H9 (cell line): ENCODE data around the gene FTO. TPM values are rescaled to one million over a fixed set of nuclear protein-coding genes. Genes with fewer than 3 reads are reported as not detected.

Experiments used
- DNase-seq: peaks from one replicate; pipeline ENCODE4 v3.0.0-alpha.2; 2017
- H2AFZ ChIP-seq: one replicate; pipeline ENCODE4 v1.6.1; 2013; ENCODE audit warnings: mild to moderate bottlenecking, low read length, control low read depth, moderate library complexity
- H2AK5ac ChIP-seq: 2 replicates; pipeline ENCODE4 v1.6.1; 2013; ENCODE audit warnings: low read length, control low read depth, mixed read lengths; ENCODE audit not compliant: insufficient read length
- H2BK120ac ChIP-seq: one replicate; pipeline ENCODE4 v1.6.1; 2013; ENCODE audit warnings: low read depth, mild to moderate bottlenecking, low read length, control low read depth, inconsistent platforms; ENCODE audit not compliant: poor library complexity, severe bottlenecking
- H2BK12ac ChIP-seq: 2 replicates; pipeline ENCODE4 v1.6.1; 2013; ENCODE audit warnings: low read length, control low read depth, mixed read lengths, low read depth; ENCODE audit not compliant: insufficient read length
- H2BK15ac ChIP-seq: 2 replicates; pipeline ENCODE4 v1.6.1; 2013; ENCODE audit warnings: low read depth, low read length, control low read depth
- H2BK20ac ChIP-seq: one replicate; pipeline ENCODE4 v1.6.1; 2013; ENCODE audit warnings: low read depth, mild to moderate bottlenecking, low read length, control low read depth, inconsistent platforms; ENCODE audit not compliant: poor library complexity, severe bottlenecking
- H2BK5ac ChIP-seq: 2 replicates; pipeline ENCODE4 v1.6.1; 2013; ENCODE audit warnings: low read length, control low read depth, mixed read lengths; ENCODE audit not compliant: insufficient read length
- H3K14ac ChIP-seq: 2 replicates; pipeline ENCODE4 v1.6.1; 2013; ENCODE audit warnings: low read length, control low read depth; ENCODE audit not compliant: insufficient read depth
- H3K18ac ChIP-seq: 2 replicates; pipeline ENCODE4 v1.6.1; 2013; ENCODE audit warnings: low read depth, mild to moderate bottlenecking, mixed read lengths, low read length, control low read depth; ENCODE audit not compliant: insufficient read length
- H3K23ac ChIP-seq: 2 replicates; pipeline ENCODE4 v1.6.1; 2013; ENCODE audit warnings: low read length, control low read depth, mixed read lengths, low read depth; ENCODE audit not compliant: insufficient read length
- H3K23me2 ChIP-seq: 2 replicates; pipeline ENCODE4 v1.6.1; 2013; ENCODE audit warnings: low read depth, mild to moderate bottlenecking, mixed read lengths, low read length, control low read depth; ENCODE audit not compliant: insufficient read length, poor library complexity, severe bottlenecking
- H3K27ac ChIP-seq: 2 replicates; pipeline ENCODE4 v1.5.1; 2013; ENCODE audit warnings: low read length, control low read depth, mixed read lengths, low read depth; ENCODE audit not compliant: insufficient read length
- H3K27me3 ChIP-seq: 2 replicates; pipeline ENCODE4 v1.6.1; 2013; ENCODE audit warnings: low read length, control low read depth, inconsistent platforms; ENCODE audit not compliant: insufficient read depth
- H3K4ac ChIP-seq: 2 replicates; pipeline ENCODE4 v1.6.1; 2013; ENCODE audit warnings: low read depth, mild to moderate bottlenecking, control low read depth, inconsistent platforms, low read length, moderate library complexity
- H3K4me1 ChIP-seq: 2 replicates; pipeline ENCODE4 v1.6.1; 2013; ENCODE audit warnings: low read length, control low read depth, inconsistent platforms; ENCODE audit not compliant: insufficient read depth
- H3K4me2 ChIP-seq: 2 replicates; pipeline ENCODE4 v1.6.1; 2013; ENCODE audit warnings: low read length, control low read depth, mixed read lengths; ENCODE audit not compliant: insufficient read length, insufficient read depth
- H3K56ac ChIP-seq: 2 replicates; pipeline ENCODE4 v1.6.1; 2013; ENCODE audit warnings: low read depth, mild to moderate bottlenecking, mixed read lengths, low read length, control low read depth; ENCODE audit not compliant: insufficient read length
- H3K79me1 ChIP-seq: 2 replicates; pipeline ENCODE4 v1.6.1; 2013; ENCODE audit warnings: low read depth, mild to moderate bottlenecking, moderate library complexity, low read length, control low read depth, inconsistent platforms; ENCODE audit not compliant: insufficient read depth, poor library complexity, severe bottlenecking
- H3K79me2 ChIP-seq: 2 replicates; pipeline ENCODE4 v1.6.1; 2013; ENCODE audit warnings: low read length, control low read depth, inconsistent platforms; ENCODE audit not compliant: insufficient read depth
- H3K9ac ChIP-seq: 2 replicates; pipeline ENCODE4 v1.6.1; 2013; ENCODE audit warnings: low read length, control low read depth, mixed read lengths; ENCODE audit not compliant: insufficient read length; ENCODE audit errors: extremely low read depth
- H3K9me3 ChIP-seq: one replicate; pipeline ENCODE4 v1.6.1; 2013; ENCODE audit warnings: low read depth, low read length, inconsistent platforms; ENCODE audit not compliant: control insufficient read depth
- H3T11ph ChIP-seq: one replicate; pipeline ENCODE4 v1.6.1; 2013; ENCODE audit warnings: mild to moderate bottlenecking, low read length, control low read depth, inconsistent platforms
- H4K20me1 ChIP-seq: one replicate; pipeline ENCODE4 v1.6.1; 2013; ENCODE audit not compliant: control insufficient read depth, insufficient read length, insufficient read depth
- H4K5ac ChIP-seq: 2 replicates; pipeline ENCODE4 v1.6.1; 2013; ENCODE audit warnings: low read depth, mild to moderate bottlenecking, mixed read lengths, low read length, control low read depth; ENCODE audit not compliant: insufficient read length
- H4K8ac ChIP-seq: replicated peaks from 2 replicates; pipeline ENCODE4 v1.6.1; 2013; ENCODE audit warnings: low read length, control low read depth, mixed read lengths, low read depth; ENCODE audit not compliant: insufficient read length
- H4K91ac ChIP-seq: 2 replicates; pipeline ENCODE4 v1.6.1; 2013; ENCODE audit warnings: low read depth, mild to moderate bottlenecking, moderate library complexity, mixed read lengths, low read length, control low read depth; ENCODE audit not compliant: insufficient read length
- H3K27ac Mint-ChIP-seq, 3 experiments: 2 replicates in 2 of 3; 3 replicates in 1 of 3; pipeline ENCODE4 v1.8.0; 2020 to 2021; ENCODE audit warnings: mixed read lengths in 3 of 3, mild to moderate bottlenecking in 1 of 3, moderate library complexity in 1 of 3
- H3K27me3 Mint-ChIP-seq: 2 replicates; pipeline ENCODE4 v1.8.0; 2021; ENCODE audit warnings: low read depth, mild to moderate bottlenecking, moderate library complexity, mixed read lengths
- H3K36me3 Mint-ChIP-seq, 3 experiments: 2 replicates in 2 of 3; 3 replicates in 1 of 3; pipeline ENCODE4 v1.8.0; 2020 to 2021; ENCODE audit warnings: low read depth in 3 of 3, mixed read lengths in 3 of 3; ENCODE audit not compliant: insufficient read depth in 1 of 3
- H3K4me1 Mint-ChIP-seq, 2 experiments: 2 replicates each; pipeline ENCODE4 v1.8.0; 2020; ENCODE audit warnings: mixed read lengths in 2 of 2
- H3K4me3 Mint-ChIP-seq, 2 experiments: 2 replicates in 1 of 2; 3 replicates in 1 of 2; pipeline ENCODE4 v1.8.0; 2020 to 2021; ENCODE audit warnings: mild to moderate bottlenecking in 2 of 2, mixed read lengths in 2 of 2, moderate library complexity in 1 of 2
- H3K9me3 Mint-ChIP-seq, 2 experiments: 2 replicates in 1 of 2; 3 replicates in 1 of 2; pipeline ENCODE4 v1.8.0; 2020; ENCODE audit warnings: mild to moderate bottlenecking in 2 of 2, mixed read lengths in 2 of 2, moderate library complexity in 1 of 2
- WGBS: extraction: QIAGEN DNeasy Blood & Tissue Kit; methylation state at CpG from one replicate; pipeline ENCODE4 v1.1.7; 2013; ENCODE audit warnings: missing lambda C conversion rate, low lambda C conversion rate, mixed read lengths; ENCODE audit not compliant: insufficient read length; ENCODE audit errors: extremely low coverage; 5-methylcytosine and 5-hydroxymethylcytosine counted together
- total RNA-seq: library from RNA; stranded (reverse); gene quantifications from 2 replicates; pipeline ENCODE4 v1.2.1, GENCODE V29; 2021
- TF ChIP-seq, protein P1 (sequence below): fragments of 200-600 bp; sonication (generic); conservative IDR thresholded peaks from 3 replicates; pipeline ENCODE4 v1.8.0; 2021; ENCODE audit warnings: antibody characterized with exemption, mild to moderate bottlenecking

Gene FTO
- total RNA-seq, 1 experiment from 2014 or later, result 67.9 TPM

DNA sequence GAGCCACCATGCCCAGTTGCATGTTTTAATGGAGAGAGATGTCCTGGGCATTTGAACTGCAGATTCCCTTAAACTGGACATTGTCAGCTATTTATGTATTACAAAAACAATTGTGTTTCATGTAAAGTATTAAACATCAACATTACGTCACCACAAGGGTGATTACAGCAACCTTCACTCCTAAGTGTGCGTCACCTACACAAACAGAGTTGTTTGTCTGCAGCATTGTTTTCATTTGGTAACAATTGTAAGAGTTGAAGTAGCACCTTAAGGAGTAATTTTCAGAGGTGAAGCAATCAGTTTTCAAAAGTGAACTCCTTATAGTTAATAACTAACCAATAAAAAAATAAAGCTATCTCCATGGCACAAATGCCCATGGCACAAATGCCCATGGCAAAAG is 311.2 kb downstream of the FTO start:
- Histone ChIP-seq H2BK20ac (no peak overlapping the region), H3T11ph (no peak overlapping the region), H2BK5ac (no peak overlapping the region), H3K18ac (no peak overlapping the region), H3K27ac (no peak overlapping the region), H3K14ac (no peak overlapping the region), H3K4ac (no peak overlapping the region), H3K4me2 (no peak overlapping the region), H3K79me2 (no peaks in the 10 kb centered on the region), H3K4me1 (peaks cover 3% of the 10 kb centered on the region; the same call in 1 of the 2 replicates), H2BK12ac (no peak overlapping the region), H3K23ac (no peak overlapping the region), H3K56ac (no peak overlapping the region), H3K79me1 (no peaks in the 10 kb centered on the region), H3K9ac (no peak overlapping the region), H2AK5ac (no peak overlapping the region), H2BK15ac (no peak overlapping the region), H3K23me2 (no peaks in the 10 kb centered on the region), H3K27me3 (no peaks in the 10 kb centered on the region), H2BK120ac (no peak overlapping the region), H3K9me3 (no peaks in the 10 kb centered on the region), H4K8ac (no peak overlapping the region), H4K20me1 (no peaks in the 10 kb centered on the region), H4K5ac (no peak overlapping the region), H2AFZ (no peak overlapping the region), H4K91ac (no peak overlapping the region)
- H3K4me3 Mint-ChIP-seq, result no peak overlapping the region
- no CpG with 5 or more reads among the region's 2 CpGs for WGBS
- TF ChIP-seq, protein P1, sequence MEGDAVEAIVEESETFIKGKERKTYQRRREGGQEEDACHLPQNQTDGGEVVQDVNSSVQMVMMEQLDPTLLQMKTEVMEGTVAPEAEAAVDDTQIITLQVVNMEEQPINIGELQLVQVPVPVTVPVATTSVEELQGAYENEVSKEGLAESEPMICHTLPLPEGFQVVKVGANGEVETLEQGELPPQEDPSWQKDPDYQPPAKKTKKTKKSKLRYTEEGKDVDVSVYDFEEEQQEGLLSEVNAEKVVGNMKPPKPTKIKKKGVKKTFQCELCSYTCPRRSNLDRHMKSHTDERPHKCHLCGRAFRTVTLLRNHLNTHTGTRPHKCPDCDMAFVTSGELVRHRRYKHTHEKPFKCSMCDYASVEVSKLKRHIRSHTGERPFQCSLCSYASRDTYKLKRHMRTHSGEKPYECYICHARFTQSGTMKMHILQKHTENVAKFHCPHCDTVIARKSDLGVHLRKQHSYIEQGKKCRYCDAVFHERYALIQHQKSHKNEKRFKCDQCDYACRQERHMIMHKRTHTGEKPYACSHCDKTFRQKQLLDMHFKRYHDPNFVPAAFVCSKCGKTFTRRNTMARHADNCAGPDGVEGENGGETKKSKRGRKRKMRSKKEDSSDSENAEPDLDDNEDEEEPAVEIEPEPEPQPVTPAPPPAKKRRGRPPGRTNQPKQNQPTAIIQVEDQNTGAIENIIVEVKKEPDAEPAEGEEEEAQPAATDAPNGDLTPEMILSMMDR, result no peak
- no peak for DNase-seq
- H3K27ac Mint-ChIP-seq, result no peak overlapping the region
- H3K36me3 Mint-ChIP-seq, result peaks cover 8% of the 10 kb centered on the region in 3 experiments; a peak in 4 of 7 replicates
- H3K9me3 Mint-ChIP-seq, result peaks cover 3 to 10% of the 10 kb centered on the region in 2 experiments; a peak in 4 of 5 replicates
- peaks cover 15 to 17% of the 10 kb centered on the region in 2 experiments for H3K4me1 Mint-ChIP-seq
- no peaks in the 10 kb centered on the region for H3K27me3 Mint-ChIP-seq
